DND-41 (cell line): ENCODE data around the gene SFXN1.
"Not testable (repeated sequence)": the region's sequence is repeated elsewhere in the genome, so short reads cannot be mapped to it uniquely, and the experiment has no call there.

Experiments used
- EZH2 ChIP-seq: IDR thresholded peaks from 3 replicates; pipeline ENCODE4 v1.6.1; 2012; ENCODE audit warnings: borderline replicate concordance, low read depth, mild to moderate bottlenecking, moderate library complexity, low read length, inconsistent platforms; ENCODE audit not compliant: severe bottlenecking
- TF ChIP-seq, protein P1 (sequence below): IDR thresholded peaks from 2 replicates; pipeline ENCODE4 v1.5.1; 2012; ENCODE audit warnings: borderline replicate concordance, low read length, moderate library complexity, mild to moderate bottlenecking; ENCODE audit not compliant: poor library complexity, severe bottlenecking; ENCODE audit errors: extremely low read depth

- TF ChIP-seq, protein P1, sequence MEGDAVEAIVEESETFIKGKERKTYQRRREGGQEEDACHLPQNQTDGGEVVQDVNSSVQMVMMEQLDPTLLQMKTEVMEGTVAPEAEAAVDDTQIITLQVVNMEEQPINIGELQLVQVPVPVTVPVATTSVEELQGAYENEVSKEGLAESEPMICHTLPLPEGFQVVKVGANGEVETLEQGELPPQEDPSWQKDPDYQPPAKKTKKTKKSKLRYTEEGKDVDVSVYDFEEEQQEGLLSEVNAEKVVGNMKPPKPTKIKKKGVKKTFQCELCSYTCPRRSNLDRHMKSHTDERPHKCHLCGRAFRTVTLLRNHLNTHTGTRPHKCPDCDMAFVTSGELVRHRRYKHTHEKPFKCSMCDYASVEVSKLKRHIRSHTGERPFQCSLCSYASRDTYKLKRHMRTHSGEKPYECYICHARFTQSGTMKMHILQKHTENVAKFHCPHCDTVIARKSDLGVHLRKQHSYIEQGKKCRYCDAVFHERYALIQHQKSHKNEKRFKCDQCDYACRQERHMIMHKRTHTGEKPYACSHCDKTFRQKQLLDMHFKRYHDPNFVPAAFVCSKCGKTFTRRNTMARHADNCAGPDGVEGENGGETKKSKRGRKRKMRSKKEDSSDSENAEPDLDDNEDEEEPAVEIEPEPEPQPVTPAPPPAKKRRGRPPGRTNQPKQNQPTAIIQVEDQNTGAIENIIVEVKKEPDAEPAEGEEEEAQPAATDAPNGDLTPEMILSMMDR = not testable (repeated sequence)
- TF ChIP-seq EZH2 = not testable (repeated sequence)
Measured at GRCh38 chr5:175535331-175535730, 57.0 kb downstream of the SFXN1 start.
